ENCODE data around the gene ARHGEF40. TPM values are rescaled to one million over a fixed set of nuclear protein-coding genes. Genes with fewer than 3 reads are reported as not detected.

ARHGEF40 gene
- total RNA-seq, 2 donors from 2014 or later, result 0.26 TPM; not detected in 1

- H3K4me1 Mint-ChIP-seq, result peaks cover 17% of the 10 kb centered on the region
- no peak overlapping the region for H3K27ac Mint-ChIP-seq
- H3K9me3 Mint-ChIP-seq, result no peaks in the 10 kb centered on the region
- H3K27me3 Mint-ChIP-seq, result no peaks in the 10 kb centered on the region
- no peak overlapping the region for H3K4me3 Mint-ChIP-seq
- peaks cover 9% of the 10 kb centered on the region for H3K36me3 Mint-ChIP-seq (ENCODE audit: low read depth)
- ATAC-seq (replicated peaks), result no peak
These were observed 21.7 kb downstream of the ARHGEF40 start for GRCh38 chr14:21091821-21092272.

GRCh38 chr14:21092273-21093011, 22.3 kb downstream of the ARHGEF40 start:
- Mint-ChIP-seq H3K4me1 (peaks cover 14% of the 10 kb centered on the region), H3K27ac (no peak overlapping the region), H3K4me3 (no peak overlapping the region), H3K36me3 (ENCODE audit: low read depth) (peaks cover 9% of the 10 kb centered on the region), H3K9me3 (no peaks in the 10 kb centered on the region), H3K27me3 (no peaks in the 10 kb centered on the region)
- ATAC-seq (replicated peaks), result peak; percentile 89

GRCh38 chr14:21093018-21093417, 22.9 kb downstream of the ARHGEF40 start:
- ATAC-seq (replicated peaks), result no peak
- Mint-ChIP-seq H3K36me3 (ENCODE audit: low read depth) (peaks cover 9% of the 10 kb centered on the region), H3K27me3 (no peaks in the 10 kb centered on the region), H3K4me1 (peaks cover 8% of the 10 kb centered on the region), H3K4me3 (no peak overlapping the region), H3K9me3 (no peaks in the 10 kb centered on the region), H3K27ac (no peak overlapping the region)

GRCh38 chr14:21093769-21094681, 23.9 kb downstream of the ARHGEF40 start:
- H3K36me3 Mint-ChIP-seq (ENCODE audit: low read depth), result peaks cover 9% of the 10 kb centered on the region

GRCh38 chr14:21095430-21096205, 25.5 kb downstream of the ARHGEF40 start:
- peaks cover 9% of the 10 kb centered on the region for H3K36me3 Mint-ChIP-seq (ENCODE audit: low read depth)
- H3K27ac Mint-ChIP-seq, result no peak overlapping the region
- no peaks in the 10 kb centered on the region for H3K27me3 Mint-ChIP-seq
- H3K4me1 Mint-ChIP-seq, result peaks cover 10% of the 10 kb centered on the region
- no peak overlapping the region for H3K4me3 Mint-ChIP-seq
- no peaks in the 10 kb centered on the region for H3K9me3 Mint-ChIP-seq
- ATAC-seq (replicated peaks), result no peak

More at GRCh38 chr14:21093769-21094681, 23.9 kb downstream of the ARHGEF40 start:
- no peaks in the 10 kb centered on the region for H3K9me3 Mint-ChIP-seq
- ATAC-seq (replicated peaks), result no peak
- no peaks in the 10 kb centered on the region for H3K27me3 Mint-ChIP-seq
- no peak overlapping the region for H3K27ac Mint-ChIP-seq
- H3K4me3 Mint-ChIP-seq, result no peak overlapping the region
- peaks cover 7% of the 10 kb centered on the region for H3K4me1 Mint-ChIP-seq

GRCh38 chr14:21096438-21096837, 26.3 kb downstream of the ARHGEF40 start:
- Mint-ChIP-seq H3K4me3 (peak overlapping the region; percentile 77), H3K36me3 (ENCODE audit: low read depth) (peaks cover 9% of the 10 kb centered on the region), H3K4me1 (peaks cover 11% of the 10 kb centered on the region), H3K27ac (peak overlapping the region; percentile 81), H3K9me3 (no peaks in the 10 kb centered on the region), H3K27me3 (no peaks in the 10 kb centered on the region)
- no peak for ATAC-seq (replicated peaks)

GRCh38 chr14:21096978-21097635, 27.0 kb downstream of the ARHGEF40 start:
- H3K4me1 Mint-ChIP-seq, result peaks cover 15% of the 10 kb centered on the region

GRCh38 chr14:21097636-21098075, 27.6 kb downstream of the ARHGEF40 start:
- H3K36me3 Mint-ChIP-seq (ENCODE audit: low read depth), result peaks cover 4% of the 10 kb centered on the region
- peak overlapping the region; percentile 81 for H3K27ac Mint-ChIP-seq

More at GRCh38 chr14:21096978-21097635, 27.0 kb downstream of the ARHGEF40 start:
- no peak for ATAC-seq (replicated peaks)
- peaks cover 9% of the 10 kb centered on the region for H3K36me3 Mint-ChIP-seq (ENCODE audit: low read depth)
- H3K27ac Mint-ChIP-seq, result peak overlapping the region; percentile 81
- no peaks in the 10 kb centered on the region for H3K27me3 Mint-ChIP-seq
- peak overlapping the region; percentile 77 for H3K4me3 Mint-ChIP-seq
- H3K9me3 Mint-ChIP-seq, result no peaks in the 10 kb centered on the region

GRCh38 chr14:21098076-21098891, 28.2 kb downstream of the ARHGEF40 start, which contains the start of gene ZNF219:
TSS of gene ZNF219 (minus strand) at chr14:21098655. CDS start at chr14:21093591, 5,064 bp downstream.
- no peaks in the 10 kb centered on the region for H3K36me3 Mint-ChIP-seq (ENCODE audit: low read depth)
- ATAC-seq (replicated peaks), result peak; percentile 50
- H3K27me3 Mint-ChIP-seq, result no peaks in the 10 kb centered on the region
- H3K4me3 Mint-ChIP-seq, result peak within 1 kb of the TSS; percentile 93
- peaks cover 17% of the 10 kb centered on the region for H3K4me1 Mint-ChIP-seq
- H3K27ac Mint-ChIP-seq, result peak within 1 kb of the TSS; percentile 93
- H3K9me3 Mint-ChIP-seq, result no peaks in the 10 kb centered on the region

More at GRCh38 chr14:21097636-21098075, 27.6 kb downstream of the ARHGEF40 start:
- H3K4me3 Mint-ChIP-seq, result peak overlapping the region; percentile 77
- ATAC-seq (replicated peaks), result no peak
- peaks cover 18% of the 10 kb centered on the region for H3K4me1 Mint-ChIP-seq
- no peaks in the 10 kb centered on the region for H3K27me3 Mint-ChIP-seq
- no peaks in the 10 kb centered on the region for H3K9me3 Mint-ChIP-seq

- H3K27me3 Mint-ChIP-seq, result no peaks in the 10 kb centered on the region
- H3K4me3 Mint-ChIP-seq, result peak overlapping the region; percentile 93
- H3K4me1 Mint-ChIP-seq, result peaks cover 21% of the 10 kb centered on the region
- H3K9me3 Mint-ChIP-seq, result no peaks in the 10 kb centered on the region
- no peaks in the 10 kb centered on the region for H3K36me3 Mint-ChIP-seq (ENCODE audit: low read depth)
- H3K27ac Mint-ChIP-seq, result peak overlapping the region; percentile 93
- no peak for ATAC-seq (replicated peaks)
These were observed 28.9 kb downstream of the ARHGEF40 start for GRCh38 chr14:21098892-21099595.

- ATAC-seq (replicated peaks), result no peak
- no peaks in the 10 kb centered on the region for H3K9me3 Mint-ChIP-seq
- peak overlapping the region; percentile 93 for H3K27ac Mint-ChIP-seq
- H3K27me3 Mint-ChIP-seq, result no peaks in the 10 kb centered on the region
- H3K4me3 Mint-ChIP-seq, result peak overlapping the region; percentile 93
- H3K4me1 Mint-ChIP-seq, result peaks cover 24% of the 10 kb centered on the region
- H3K36me3 Mint-ChIP-seq (ENCODE audit: low read depth), result no peaks in the 10 kb centered on the region
These were observed 29.5 kb downstream of the ARHGEF40 start for GRCh38 chr14:21099596-21099985.

GRCh38 chr14:21100931-21101330, 30.8 kb downstream of the ARHGEF40 start, which contains the start of gene TMEM253:
TSS of gene TMEM253 (plus strand) at chr14:21101066. CDS start at chr14:21101344, 278 bp downstream.
- ATAC-seq (replicated peaks), result no peak
- no peaks in the 10 kb centered on the region for H3K36me3 Mint-ChIP-seq (ENCODE audit: low read depth)
- no peaks in the 10 kb centered on the region for H3K27me3 Mint-ChIP-seq
- H3K9me3 Mint-ChIP-seq, result no peaks in the 10 kb centered on the region
- H3K4me3 Mint-ChIP-seq, result peak within 1 kb of the TSS; percentile 93
- peak within 1 kb of the TSS; percentile 85 for H3K27ac Mint-ChIP-seq
- peaks cover 27% of the 10 kb centered on the region for H3K4me1 Mint-ChIP-seq

All from activated T-helper 17 cell treated with anti-CD3 and anti-CD28 coated beads, Interleukin-2, amount 50 U/mL, for 72 hours (primary cell).